ENCODE results near the gene GOLGA3.

The GOLGA3 gene

DNA sequence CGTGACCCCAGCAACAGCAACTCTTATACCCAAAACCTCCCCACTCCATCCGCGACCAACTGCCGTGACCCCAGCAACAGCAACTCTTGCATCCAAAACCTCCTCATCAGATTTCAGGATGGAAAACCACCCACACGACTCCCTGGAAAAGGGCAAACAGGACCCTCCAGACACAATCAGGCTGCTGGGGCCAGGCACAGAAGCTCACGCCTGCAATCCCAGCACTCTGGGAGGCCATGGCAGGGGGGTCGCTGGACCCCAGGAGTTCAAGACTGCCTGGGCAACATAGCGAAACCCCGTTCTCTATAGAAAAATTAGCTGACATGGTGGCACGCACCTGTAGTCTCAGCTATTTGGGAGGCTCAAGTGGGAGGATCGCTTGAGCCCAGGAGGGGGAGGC, 98.3 kb downstream of the GOLGA3 start:
- TF ChIP-seq FOXP2 (optimal IDR thresholded peaks at IDR 0.05; ENCODE audit: borderline replicate concordance, extremely low read depth, extremely low read length, insufficient read depth) (no peak), SIN3A (IDR thresholded peaks at IDR 0.05; ENCODE audit: borderline replicate concordance, insufficient read depth, low read length) (no peak), POLR2AphosphoS5 (IDR thresholded peaks at IDR 0.05; ENCODE audit: low read depth, low read length) (no peak; the same call in 1 of the 2 replicates), TAF1 (IDR thresholded peaks at IDR 0.05; ENCODE audit: borderline replicate concordance, insufficient read depth, low read length) (no peak)
- TF ChIP-seq, protein P1, sequence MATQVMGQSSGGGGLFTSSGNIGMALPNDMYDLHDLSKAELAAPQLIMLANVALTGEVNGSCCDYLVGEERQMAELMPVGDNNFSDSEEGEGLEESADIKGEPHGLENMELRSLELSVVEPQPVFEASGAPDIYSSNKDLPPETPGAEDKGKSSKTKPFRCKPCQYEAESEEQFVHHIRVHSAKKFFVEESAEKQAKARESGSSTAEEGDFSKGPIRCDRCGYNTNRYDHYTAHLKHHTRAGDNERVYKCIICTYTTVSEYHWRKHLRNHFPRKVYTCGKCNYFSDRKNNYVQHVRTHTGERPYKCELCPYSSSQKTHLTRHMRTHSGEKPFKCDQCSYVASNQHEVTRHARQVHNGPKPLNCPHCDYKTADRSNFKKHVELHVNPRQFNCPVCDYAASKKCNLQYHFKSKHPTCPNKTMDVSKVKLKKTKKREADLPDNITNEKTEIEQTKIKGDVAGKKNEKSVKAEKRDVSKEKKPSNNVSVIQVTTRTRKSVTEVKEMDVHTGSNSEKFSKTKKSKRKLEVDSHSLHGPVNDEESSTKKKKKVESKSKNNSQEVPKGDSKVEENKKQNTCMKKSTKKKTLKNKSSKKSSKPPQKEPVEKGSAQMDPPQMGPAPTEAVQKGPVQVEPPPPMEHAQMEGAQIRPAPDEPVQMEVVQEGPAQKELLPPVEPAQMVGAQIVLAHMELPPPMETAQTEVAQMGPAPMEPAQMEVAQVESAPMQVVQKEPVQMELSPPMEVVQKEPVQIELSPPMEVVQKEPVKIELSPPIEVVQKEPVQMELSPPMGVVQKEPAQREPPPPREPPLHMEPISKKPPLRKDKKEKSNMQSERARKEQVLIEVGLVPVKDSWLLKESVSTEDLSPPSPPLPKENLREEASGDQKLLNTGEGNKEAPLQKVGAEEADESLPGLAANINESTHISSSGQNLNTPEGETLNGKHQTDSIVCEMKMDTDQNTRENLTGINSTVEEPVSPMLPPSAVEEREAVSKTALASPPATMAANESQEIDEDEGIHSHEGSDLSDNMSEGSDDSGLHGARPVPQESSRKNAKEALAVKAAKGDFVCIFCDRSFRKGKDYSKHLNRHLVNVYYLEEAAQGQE (IDR thresholded peaks at IDR 0.05; ENCODE audit: insufficient read depth in 1 of 2, low read depth in 2 of 2, low read length in 2 of 2): no peak

DNA sequence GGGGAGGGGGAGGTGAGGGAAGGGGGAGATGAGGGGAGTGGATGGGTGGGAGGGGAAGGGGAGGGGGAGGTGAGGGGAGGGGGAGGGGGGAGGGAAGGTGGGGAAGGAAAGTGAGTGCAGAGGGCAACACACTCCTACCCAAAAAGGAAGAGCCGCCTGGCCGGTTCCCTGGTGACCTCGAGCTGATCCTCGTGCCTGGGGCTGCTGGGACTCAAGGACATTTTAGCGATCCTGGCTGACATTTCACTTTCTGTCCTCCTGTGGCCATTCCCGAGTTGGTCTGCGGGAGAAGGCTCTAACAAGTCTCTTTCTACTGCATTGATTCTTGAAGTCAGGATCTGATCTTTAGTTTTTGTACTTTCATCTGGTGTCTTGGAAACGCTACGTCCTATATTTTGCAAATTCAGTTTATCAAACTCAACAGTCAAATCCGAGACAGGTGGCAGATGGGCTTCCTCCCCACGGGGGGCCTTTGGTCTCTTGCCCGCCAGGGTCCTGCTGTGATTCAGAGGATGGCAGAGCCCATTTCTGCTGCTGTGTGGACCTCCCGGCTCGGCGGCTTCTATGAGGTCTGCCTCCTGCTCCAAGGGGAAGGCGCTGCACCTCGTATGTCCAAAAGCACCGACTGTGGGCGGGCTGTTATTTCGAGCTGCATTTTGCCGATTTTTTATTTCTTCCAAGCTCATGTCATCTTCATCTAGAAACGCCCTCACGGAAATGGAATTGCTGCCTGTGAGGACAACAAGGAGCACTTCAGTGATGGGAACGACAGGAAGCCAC, 98.9 kb downstream of the GOLGA3 start:
- TF ChIP-seq FOXP2 (optimal IDR thresholded peaks at IDR 0.05; ENCODE audit: borderline replicate concordance, extremely low read depth, extremely low read length, insufficient read depth) (no peak), TAF1 (IDR thresholded peaks at IDR 0.05; ENCODE audit: borderline replicate concordance, insufficient read depth, low read length) (no peak)

DNA sequence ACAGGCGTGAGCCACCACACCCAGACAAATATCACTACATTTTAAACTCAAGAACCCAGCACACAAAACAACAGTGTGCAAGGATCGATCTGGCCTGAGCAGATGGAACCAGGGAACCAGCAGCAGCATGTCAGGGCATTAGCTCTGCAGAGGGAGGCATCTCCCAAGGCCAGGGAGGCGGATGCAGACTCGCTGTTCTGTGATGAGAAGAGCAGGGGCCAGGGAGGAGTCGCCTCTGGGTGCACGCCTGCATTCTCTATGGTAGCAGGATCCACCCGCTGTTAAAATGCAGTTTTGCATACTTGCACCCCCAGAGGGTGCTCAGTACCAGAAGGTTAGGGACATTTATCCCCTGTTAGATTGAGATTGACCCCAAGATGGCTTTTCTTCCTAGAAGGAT, 100.2 kb downstream of the GOLGA3 start:
- no peak for TF ChIP-seq FOXP2 (optimal IDR thresholded peaks at IDR 0.05; ENCODE audit: borderline replicate concordance, extremely low read depth, extremely low read length, insufficient read depth)
- TF ChIP-seq, protein P1 (IDR thresholded peaks at IDR 0.05; ENCODE audit: insufficient read depth in 1 of 2, low read depth in 2 of 2, low read length in 2 of 2): no peak

DNA sequence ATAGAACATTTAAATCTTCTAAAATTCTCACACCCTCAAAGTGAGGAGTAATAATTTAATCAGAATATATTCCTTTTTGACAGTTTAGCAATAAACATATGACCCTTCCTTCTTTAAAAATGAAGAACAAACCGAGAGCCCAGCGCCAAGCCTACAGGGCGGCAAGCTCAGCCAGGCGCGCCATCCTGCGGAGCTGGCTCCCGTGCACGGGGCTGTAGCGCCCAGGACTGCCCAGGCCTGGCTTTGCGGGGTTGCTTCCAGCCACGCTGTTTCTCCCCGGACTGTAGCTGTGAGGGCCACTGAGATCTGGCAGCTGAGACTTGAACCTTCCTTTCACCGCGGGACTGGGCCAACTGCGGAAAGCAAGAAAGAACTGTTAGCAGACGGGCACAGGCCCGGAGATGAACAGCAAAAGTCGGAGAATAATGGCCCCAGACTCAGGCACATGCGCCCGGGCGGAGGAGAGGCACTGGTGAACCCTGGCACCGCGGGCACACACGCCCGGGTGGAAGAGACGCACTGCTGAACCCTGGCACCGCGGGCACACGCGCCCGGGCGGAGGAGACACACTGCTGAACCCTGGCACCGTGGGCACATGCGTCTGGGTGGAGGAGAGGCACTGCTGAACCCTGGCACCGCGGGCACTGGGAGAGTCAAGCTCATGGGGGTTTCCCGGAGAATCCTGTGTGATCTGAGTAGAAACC, 101.4 kb downstream of the GOLGA3 start:
- TF ChIP-seq, protein P1 (IDR thresholded peaks at IDR 0.05; ENCODE audit: insufficient read depth in 1 of 2, low read depth in 2 of 2, low read length in 2 of 2): no peak
- no peak for TF ChIP-seq POLR2AphosphoS5 (IDR thresholded peaks at IDR 0.05; ENCODE audit: low read depth, low read length)

DNA sequence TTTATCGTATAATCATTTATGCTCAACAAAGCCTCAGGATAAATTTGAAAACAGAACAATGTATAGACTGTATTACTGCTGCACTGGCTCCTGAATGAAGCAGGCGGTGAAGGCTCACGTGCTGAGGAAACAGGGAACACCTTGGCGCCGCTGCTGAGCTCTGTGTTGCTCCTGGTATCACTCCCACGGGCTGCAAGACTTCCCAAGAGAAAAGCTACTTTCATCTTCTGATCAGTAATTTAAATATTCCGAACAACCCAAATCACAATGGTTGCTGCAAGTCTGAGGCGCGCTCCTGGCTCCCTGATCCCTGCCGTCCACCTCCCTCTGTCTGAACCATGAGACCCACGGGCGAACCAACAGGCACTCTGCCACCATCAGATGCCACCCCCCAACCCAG, 102.3 kb downstream of the GOLGA3 start:
- TF ChIP-seq POLR2AphosphoS5 (IDR thresholded peaks at IDR 0.05; ENCODE audit: low read depth, low read length) (peak; percentile 15; the same call in 1 of the 2 replicates), SIN3A (IDR thresholded peaks at IDR 0.05; ENCODE audit: borderline replicate concordance, insufficient read depth, low read length) (no peak)

DNA sequence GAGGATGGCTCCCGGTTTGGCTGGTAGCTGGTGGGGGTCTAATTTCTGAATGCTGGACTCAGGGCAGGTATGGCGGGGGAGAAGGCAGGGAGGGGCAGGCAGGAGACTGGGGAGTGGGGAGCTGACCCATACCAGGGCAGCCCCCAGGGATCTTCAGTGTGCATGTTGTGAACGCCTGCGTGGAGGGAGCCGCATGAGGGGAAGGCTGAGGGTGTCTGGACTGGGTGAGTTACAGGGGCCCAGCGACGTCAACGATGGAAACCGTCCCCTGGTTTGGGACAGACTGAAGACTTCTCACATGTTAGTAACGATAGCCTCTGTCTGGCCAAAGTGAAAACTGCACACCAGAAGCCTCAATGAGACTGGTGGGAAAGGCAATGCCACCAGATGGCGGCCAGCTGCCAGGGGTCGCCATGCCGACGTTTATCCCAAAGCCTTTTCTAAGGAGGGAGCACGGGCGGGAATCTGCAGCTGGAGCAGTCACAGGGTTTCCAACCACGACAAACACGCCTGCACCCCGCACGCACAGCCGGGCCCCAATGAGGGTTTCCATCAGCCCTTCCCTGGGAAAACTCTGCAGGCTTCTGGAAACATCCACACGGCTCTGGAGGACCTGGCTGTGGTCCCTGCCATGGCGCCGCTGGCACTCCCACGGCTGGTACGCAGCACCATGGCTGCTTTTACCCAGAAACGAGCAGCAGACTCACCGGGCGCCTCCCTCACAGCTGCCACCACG, 104.0 kb downstream of the GOLGA3 start:
- TF ChIP-seq SIN3A (IDR thresholded peaks at IDR 0.05; ENCODE audit: borderline replicate concordance, insufficient read depth, low read length): no peak
- no peak for TF ChIP-seq FOXP2 (optimal IDR thresholded peaks at IDR 0.05; ENCODE audit: borderline replicate concordance, extremely low read depth, extremely low read length, insufficient read depth)
- TF ChIP-seq TAF1 (IDR thresholded peaks at IDR 0.05; ENCODE audit: borderline replicate concordance, insufficient read depth, low read length): no peak
- TF ChIP-seq POLR2AphosphoS5 (IDR thresholded peaks at IDR 0.05; ENCODE audit: low read depth, low read length): no peak
- TF ChIP-seq, protein P1 (IDR thresholded peaks at IDR 0.05; ENCODE audit: insufficient read depth in 1 of 2, low read depth in 2 of 2, low read length in 2 of 2): no peak

All from PFSK-1 (cell line).